GM19455 (cell line): ENCODE data around the gene OAS2.

Experiments used
- ATAC-seq: cut with Tn5 transposase; IDR thresholded peaks from one replicate; pipeline ENCODE4 v1.9.1; 2021; ENCODE audit not compliant: unreplicated experiment

Gene OAS2, protein sequence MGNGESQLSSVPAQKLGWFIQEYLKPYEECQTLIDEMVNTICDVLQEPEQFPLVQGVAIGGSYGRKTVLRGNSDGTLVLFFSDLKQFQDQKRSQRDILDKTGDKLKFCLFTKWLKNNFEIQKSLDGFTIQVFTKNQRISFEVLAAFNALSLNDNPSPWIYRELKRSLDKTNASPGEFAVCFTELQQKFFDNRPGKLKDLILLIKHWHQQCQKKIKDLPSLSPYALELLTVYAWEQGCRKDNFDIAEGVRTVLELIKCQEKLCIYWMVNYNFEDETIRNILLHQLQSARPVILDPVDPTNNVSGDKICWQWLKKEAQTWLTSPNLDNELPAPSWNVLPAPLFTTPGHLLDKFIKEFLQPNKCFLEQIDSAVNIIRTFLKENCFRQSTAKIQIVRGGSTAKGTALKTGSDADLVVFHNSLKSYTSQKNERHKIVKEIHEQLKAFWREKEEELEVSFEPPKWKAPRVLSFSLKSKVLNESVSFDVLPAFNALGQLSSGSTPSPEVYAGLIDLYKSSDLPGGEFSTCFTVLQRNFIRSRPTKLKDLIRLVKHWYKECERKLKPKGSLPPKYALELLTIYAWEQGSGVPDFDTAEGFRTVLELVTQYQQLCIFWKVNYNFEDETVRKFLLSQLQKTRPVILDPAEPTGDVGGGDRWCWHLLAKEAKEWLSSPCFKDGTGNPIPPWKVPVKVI

DNA sequence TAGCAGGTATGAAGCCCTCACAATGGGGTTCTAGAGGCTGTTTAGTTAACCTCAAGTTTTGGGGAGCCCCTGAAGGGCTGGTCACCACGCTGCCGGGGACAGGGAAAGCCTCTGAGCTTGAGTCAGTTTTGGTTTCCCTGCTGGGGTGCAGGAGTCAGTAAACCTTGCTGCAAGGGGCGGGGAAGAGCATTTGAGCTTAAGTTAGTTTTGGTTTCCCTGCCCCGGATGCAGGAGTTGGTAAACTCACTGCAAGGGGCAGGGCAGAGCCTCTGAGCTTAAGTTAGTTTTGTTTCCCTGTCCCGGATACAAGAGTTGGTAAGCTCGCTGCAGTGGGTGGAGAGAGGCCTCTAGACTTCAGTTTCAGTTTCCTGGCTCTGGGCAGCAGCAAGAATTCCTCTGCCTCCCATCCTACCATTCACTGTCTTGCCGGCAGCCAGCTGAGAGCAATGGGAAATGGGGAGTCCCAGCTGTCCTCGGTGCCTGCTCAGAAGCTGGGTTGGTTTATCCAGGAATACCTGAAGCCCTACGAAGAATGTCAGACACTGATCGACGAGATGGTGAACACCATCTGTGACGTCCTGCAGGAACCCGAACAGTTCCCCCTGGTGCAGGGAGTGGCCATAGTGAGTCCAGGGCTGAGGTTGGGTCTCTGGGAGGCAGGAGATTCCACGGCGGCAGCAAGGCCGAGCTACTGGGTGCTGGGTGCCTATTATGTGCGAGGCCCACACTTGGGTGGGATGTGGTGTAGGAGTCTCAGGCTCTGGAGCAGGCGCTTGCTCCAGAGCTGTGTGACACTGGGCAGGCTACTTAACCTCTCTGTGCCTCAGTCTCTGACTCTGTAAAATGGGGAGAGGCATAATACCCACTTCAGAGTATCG lies at the start of gene OAS2:
Gene OAS2 (plus strand): TSS at position 357 of the 878 bp plus-strand sequence. CDS start 90 bp downstream, at position 447.
- ATAC-seq: peak; percentile 92

DNA sequence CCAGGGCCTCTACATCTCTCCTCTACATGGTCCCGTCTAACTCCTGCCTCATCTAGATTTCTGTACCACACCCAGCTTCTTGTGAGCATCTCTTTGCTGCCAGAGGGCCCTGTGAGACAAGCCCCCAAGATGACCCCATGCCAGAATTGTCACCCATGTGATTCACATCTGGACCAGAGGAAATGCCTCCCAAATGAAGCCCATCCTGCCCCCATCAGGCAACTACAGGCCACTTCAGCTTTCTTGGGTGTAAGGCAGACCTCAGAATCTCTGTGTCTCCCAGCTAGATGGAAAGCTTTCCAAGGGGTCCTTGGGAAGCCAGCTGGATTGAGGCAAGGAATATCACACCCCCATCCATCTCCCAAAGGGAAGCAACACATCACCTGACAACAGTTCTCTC lies 49.3 kb upstream of the OAS2 start:
- no peak for ATAC-seq

DNA sequence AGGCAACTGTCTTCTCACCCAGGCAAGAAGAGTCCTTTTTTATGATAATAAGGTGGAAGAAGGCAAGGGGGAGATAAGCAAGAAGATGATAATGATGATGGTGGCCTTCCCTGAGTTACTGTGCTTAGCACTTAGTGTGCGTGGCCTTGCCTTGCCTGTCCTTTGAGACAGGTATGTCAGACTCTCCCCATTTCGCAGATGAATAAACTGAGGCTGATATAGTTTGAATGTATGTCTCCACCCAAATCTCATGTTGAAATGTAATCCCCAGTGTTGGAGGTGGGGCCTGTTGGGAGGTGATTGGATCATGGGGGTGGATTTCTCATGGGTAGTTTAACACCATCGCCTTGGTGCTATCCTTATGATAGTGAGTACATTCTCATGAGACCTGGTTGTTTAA lies 48.6 kb upstream of the OAS2 start:
- no peak for ATAC-seq

DNA sequence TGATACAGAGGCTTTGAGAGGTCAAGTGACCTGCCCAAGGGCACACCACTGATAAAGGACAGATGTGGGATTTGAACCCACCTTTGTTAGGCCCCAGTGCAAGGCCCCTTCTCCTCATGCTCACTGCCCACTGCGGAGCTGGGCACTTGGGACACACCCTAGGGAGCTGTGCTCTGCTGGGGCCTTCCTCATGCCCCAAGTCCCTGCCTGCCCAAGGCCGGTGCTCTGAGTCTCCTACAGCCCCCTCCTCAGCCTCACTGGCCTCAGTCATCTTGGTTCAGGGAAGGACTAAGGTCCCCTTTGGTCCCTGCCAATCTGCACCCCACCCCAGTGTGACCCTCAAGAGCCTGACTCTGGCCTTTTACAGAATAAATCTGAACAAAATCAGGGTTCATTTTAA lies 48.0 kb upstream of the OAS2 start:
- no peak for ATAC-seq

DNA sequence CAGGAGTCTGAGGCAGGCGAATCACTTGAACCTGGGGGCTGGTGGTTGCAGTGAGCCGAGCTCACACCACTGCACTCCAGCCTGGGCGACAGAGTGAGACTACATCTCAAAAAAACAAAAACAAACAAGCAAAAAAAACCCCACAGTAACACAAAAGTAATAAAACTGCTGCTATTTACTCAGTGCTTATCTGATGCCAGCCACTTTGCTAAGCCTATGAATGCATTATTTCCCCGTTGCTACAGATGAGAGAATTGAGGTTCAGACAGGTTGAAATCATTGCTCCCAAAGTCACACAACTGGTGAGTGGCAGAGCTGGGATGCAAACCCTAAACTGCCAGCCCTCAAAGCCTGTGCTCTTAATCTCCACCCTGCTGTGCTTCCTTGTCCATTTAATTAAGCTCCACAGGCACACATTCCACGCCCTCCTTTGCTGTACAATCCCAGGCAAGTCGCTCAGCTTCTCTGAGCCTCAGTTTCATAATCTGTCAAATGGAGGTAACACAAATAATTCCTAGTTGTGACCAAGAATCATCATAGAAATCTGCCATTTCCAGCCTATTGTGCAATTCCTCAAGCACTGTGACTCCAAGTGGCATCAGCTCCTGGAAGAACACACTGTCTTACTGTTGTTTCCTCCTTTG lies 45.7 kb upstream of the OAS2 start:
- ATAC-seq: no peak

DNA sequence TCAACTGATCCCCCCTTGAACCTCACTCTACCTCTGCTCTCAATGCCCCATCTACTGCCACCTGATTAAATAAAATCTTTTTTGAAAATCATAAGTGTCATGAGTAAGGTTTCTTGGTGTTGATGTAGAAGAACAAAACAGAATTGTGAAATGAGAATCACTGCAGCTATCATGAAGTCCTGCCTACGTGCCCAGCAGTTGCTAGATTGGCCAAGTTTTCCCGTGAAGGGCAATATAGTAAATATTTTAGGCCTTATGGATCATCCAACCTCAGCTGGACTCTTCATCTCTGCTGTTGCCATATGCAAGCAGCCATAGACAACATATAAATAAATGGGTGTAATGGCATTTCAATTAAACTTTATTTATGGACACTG lies 45.2 kb upstream of the OAS2 start:
- ATAC-seq: no peak

DNA sequence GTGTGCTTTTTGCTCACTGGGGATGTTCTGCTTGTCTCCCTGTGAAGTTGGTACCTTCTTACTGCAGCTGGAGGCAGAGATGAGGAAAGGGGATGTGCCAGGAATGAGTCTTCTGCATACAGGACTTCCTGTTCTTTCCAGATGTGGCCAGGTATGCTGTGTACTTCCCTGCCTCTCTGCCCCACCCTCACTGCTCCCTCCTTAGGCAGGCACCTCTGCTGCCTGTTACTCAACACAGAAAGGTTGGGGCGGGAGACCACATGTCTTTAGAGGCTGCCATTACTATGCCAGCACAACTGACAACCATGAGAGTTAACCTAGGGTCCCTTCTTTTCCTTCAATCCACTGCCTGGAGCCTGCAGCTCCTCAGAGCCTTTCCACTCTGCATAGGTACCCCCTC lies 42.1 kb upstream of the OAS2 start:
- ATAC-seq: no peak

DNA sequence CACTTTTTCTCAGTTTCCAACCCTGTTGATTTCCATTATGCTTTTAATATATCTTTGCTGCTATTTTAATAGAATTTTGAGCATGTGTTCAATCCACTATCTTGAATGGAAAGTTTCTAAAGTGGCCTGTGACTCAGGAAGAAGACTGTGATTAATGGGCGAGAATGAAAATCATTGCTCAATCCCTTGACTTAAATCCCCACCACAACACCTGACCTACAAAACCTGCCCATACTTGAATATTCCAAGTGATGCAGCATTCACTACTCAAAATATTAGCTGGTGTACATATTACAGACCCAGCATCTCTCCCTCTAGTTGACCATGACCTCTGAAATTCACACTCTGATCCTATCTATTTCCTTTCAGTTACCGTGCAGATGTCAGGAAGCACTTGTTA lies 41.4 kb upstream of the OAS2 start:
- no peak for ATAC-seq

DNA sequence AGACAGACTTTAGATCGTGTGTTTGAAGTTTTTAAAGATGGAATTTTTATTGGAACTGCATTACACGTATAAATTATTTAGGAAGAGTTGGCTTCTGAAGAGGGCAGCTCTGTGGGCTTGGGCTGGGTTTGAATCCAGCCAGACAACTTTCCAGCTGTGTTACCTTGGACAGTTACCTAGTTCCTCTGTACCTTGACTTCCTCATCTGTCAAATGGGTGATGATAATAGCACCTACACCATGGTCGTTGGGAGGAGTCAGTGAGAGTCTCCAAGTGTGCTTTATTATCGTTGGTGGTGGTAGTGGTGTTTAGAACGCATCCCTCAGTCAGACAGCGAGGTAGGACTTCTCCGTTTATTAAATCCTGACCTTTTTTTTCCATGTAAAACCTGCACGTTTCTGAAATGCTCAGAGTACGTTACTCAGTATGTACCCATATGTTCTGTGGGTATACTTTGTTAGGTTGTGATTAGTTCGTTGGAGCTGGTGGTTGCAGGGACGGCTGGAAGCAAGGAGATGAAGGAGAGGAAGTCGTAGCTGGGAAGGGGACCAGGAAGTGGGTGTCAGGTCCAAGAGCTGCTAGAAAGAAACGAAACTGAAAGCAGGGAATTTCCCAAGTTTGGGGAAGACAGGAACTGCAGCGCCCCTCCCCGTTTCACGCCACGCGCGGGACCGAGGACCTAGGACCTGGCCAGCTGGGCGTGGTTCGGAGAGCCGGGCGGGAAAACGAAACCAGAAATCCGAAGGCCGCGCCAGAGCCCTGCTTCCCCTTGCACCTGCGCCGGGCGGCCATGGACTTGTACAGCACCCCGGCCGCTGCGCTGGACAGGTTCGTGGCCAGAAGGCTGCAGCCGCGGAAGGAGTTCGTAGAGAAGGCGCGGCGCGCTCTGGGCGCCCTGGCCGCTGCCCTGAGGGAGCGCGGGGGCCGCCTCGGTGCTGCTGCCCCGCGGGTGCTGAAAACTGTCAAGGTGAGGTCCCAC lies 40.3 kb upstream of the OAS2 start, which contains the start of gene OAS3:
Gene OAS3 (plus strand): TSS at position 734 of the 979 bp plus-strand sequence. CDS start 57 bp downstream, at position 791.
- peak; percentile 36 for ATAC-seq

DNA sequence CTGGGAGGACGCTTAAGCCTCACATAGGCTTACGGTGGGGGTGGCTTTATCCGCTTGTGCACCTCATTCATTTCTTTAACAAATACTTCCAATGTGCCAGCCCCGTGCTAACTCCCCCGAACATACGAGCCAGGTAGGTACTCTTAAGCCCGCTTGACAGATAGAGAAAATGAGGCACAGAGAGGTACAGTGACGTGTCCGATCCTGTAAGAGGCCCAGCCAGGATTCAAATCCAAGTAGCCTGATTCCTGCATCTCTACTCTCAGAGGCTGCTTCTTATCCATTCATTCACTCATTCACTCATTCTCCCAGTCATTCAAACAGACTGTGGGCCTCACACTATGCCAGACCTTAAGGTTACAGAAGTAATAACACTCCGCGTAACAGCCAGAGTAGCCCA lies 39.6 kb upstream of the OAS2 start:
- ATAC-seq: peak; percentile 2

DNA sequence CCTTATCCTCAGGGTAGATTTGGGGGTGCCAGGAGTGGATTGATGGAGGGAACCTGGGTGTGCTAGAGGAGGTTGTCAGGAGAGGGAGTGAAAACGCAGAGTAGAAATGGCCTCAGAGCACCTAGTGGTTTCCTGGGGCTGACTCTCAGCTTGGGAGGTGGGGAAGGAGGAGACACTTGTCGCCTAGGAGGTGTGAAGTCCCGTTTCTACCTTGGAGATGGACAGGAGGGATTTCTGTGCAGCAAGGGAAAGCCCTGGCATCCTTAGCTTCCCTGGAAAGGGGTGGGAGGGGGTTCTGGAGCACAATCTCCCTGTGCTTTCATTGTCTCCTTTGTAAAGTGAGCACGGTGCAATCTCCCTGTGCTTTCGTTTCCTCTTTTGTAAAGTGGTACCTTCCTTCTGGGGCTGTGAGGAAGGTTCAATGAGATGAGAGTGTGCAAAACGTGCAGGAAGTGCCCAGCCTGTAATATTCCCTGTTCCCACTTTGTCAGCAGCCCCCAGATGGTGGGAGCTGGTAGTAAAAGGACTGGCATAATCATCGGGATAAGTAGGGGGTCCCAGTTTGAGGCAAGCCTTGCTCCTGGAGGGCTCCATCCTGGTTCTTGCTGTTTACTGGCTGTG lies 38.4 kb upstream of the OAS2 start:
- ATAC-seq: no peak

DNA sequence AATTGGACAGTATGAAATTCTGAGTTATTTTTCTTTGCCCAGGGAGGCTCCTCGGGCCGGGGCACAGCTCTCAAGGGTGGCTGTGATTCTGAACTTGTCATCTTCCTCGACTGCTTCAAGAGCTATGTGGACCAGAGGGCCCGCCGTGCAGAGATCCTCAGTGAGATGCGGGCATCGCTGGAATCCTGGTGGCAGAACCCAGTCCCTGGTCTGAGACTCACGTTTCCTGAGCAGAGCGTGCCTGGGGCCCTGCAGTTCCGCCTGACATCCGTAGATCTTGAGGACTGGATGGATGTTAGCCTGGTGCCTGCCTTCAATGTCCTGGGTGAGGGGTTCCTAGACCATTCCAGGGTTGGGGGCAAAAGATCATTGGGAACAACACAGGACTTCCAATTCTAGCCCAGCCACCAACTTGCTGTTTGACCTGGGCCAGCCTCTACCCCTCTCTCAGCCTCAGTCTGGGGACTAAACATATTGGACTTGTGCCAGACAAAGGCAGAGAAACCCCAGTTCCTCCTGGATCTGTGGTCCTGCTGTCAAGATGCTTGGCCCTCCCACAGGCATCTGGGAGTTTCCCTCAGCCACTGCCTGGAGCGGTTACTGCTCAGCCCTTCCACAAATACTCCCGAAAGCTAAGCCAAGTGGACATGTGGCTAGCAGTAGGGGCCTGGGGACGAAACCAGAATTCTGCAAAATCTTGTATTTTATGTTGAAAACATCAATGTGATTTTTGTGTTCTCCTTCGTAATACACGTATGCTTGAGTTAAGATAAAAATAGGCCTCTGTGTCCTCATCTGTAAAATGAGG lies 36.6 kb upstream of the OAS2 start:
- ATAC-seq: no peak

DNA sequence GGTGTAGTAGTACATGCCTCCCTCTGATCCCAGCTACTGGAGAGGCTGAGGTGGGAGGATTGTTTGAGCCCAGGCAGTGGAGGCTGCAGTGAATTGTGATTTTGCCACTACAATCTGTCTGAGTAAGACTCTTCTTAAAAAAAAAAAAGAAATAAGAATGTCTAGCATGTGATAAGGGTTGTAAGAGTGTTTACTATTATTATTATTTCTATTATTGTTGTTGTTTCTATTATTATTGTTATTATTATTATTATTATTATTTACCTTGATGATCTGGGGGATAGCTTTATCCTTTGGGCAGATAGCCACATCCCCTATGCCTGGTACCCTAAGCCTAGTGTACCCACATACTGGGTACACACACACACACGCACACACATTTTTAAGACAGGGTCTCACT lies 35.7 kb upstream of the OAS2 start:
- no peak for ATAC-seq

DNA sequence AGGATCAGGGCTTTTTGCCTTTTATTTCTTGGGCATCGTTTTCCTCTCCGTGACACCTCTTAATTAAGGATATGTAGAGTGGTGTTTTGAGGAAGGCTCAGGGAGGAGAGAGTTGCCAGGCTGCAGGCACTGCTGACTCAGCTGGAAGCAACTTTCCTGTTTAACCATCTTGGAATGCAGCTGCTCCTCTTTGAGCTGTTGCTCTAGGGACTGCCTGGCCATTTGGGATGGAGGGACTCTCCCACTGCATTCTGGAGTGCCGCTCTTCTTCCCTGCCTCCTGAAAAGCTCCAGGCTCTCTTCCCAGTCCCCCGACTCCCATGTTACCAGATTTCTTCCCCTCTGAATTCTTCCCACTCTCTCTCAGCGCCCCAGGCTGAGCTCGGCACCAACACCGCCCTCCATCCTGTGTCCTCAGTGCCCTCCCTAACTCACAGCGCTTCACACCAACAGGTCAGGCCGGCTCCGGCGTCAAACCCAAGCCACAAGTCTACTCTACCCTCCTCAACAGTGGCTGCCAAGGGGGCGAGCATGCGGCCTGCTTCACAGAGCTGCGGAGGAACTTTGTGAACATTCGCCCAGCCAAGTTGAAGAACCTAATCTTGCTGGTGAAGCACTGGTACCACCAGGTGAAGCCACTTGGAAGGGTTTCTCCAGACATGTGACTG lies 34.2 kb upstream of the OAS2 start:
- ATAC-seq: no peak

DNA sequence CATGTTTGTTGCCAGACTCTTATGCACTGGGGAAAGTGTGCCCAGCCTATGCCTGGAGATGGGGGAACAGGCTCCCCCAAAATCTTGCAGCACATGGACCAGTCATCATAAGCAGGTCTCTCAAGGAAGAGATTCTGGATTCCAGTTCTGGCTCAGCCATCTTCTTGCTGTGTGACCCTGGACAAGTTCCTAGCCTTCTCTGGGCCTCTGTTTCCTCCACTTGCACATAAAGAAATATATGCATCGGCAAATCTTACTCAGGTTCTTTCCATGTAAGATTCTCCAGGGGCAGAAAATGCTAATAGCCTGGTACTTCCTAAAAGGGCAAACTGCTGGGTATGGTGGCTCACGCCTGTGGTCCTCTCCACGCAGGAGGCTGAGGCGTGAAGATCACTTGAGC lies 32.8 kb upstream of the OAS2 start:
- no peak for ATAC-seq

DNA sequence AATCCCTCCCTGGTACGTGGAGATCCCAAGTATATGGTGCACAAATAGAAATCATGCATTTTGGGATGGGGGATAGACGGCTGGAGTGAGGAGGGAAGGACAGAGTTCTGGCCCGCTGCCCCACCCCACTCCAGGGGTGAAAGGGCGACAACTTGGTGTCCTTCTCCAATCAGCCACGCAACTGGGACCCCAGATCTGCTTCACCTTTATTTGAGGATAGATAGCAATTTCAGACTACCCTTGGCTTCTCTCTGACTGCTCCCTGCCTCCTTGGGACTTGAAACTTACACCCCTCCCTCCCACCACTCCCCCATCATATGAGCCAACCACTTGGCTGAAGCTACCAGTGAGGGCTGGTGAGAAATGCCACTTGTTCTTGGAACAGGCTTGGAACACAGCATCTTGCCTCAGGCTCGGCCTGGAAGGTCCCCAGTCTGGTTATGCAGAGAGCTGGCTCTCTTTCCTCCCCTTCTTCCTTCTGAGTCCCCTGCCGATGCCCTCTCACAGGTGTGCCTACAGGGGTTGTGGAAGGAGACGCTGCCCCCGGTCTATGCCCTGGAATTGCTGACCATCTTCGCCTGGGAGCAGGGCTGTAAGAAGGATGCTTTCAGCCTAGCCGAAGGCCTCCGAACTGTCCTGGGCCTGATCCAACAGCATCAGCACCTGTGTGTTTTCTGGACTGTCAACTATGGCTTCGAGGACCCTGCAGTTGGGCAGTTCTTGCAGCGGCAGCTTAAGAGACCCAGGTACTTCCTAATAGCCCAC lies 31.9 kb upstream of the OAS2 start:
- ATAC-seq: no peak

DNA sequence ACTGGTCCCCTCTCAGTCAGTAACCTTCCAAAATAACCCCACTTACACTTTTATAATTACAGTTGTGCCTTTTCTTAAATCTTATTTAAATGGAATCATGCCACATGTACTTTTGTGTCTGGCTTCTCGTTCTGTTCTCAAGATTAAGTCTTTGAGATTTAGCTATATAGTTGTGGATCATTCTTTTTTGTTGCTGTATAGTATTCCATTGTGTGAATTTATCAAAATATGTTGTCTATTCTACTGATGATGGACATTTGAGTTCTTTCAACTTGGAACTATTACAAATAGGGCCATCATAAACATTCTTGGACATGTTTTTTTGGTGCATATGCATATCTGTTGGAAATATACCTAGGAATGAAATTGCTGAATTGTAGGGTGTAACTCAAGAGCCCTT lies 31.0 kb upstream of the OAS2 start:
- no peak for ATAC-seq
